GM18526 (cell line): Measurements from ENCODE around the gene JUN.
A peak's percentile ranks its signal among the peaks of the same experiment; 100 is the strongest.

Experiments
- POLR2A ChIP-seq: IDR thresholded peaks from 3 replicates; pipeline ENCODE4 v1.6.1; 2011; ENCODE audit not compliant: insufficient read length; ENCODE audit errors: extremely low read depth

Gene JUN

GRCh38 chr1:58796416-58796815 lies 12.6 kb upstream of the JUN start:
- TF ChIP-seq POLR2A, result no peak

GRCh38 chr1:58794585-58794984 lies 10.7 kb upstream of the JUN start:
- no peak for TF ChIP-seq POLR2A

- no peak for TF ChIP-seq POLR2A
These were observed 9.0 kb upstream of the JUN start for GRCh38 chr1:58792846-58793245.

- no peak for TF ChIP-seq POLR2A
These were observed 7.3 kb upstream of the JUN start for GRCh38 chr1:58791106-58791505.

- TF ChIP-seq POLR2A, result no peak
These were observed 6.3 kb upstream of the JUN start for GRCh38 chr1:58789996-58790660.

GRCh38 chr1:58789322-58789856 lies 5.5 kb upstream of the JUN start:
- no peak for TF ChIP-seq POLR2A

- TF ChIP-seq POLR2A, result no peak
These were observed 4.4 kb upstream of the JUN start for GRCh38 chr1:58788259-58788658.

GRCh38 chr1:58786927-58787245 lies 3.0 kb upstream of the JUN start:
- TF ChIP-seq POLR2A, result no peak

- TF ChIP-seq POLR2A, result no peak
These were observed 2.5 kb upstream of the JUN start for GRCh38 chr1:58786184-58786926.

GRCh38 chr1:58785442-58786058 lies 1.7 kb upstream of the JUN start:
- no peak for TF ChIP-seq POLR2A

GRCh38 chr1:58784758-58785441 lies 1.1 kb upstream of the JUN start:
- peak; percentile 36 for TF ChIP-seq POLR2A

- no peak for TF ChIP-seq POLR2A
These were observed 506 bp downstream of the JUN start for GRCh38 chr1:58783090-58783992.

GRCh38 chr1:58782178-58783089 lies 1.4 kb downstream of the JUN start:
- TF ChIP-seq POLR2A, result peak; percentile 32

- TF ChIP-seq POLR2A, result no peak
These were observed 2.2 kb downstream of the JUN start for GRCh38 chr1:58781541-58782177.
